ENCODE results near the gene EFL1.

GRCh38 chr15:82196353-82196752 is 66.2 kb downstream of the EFL1 start:
- TF ChIP-seq CTCF (IDR thresholded peaks at IDR 0.05) = no peak
- no peak for TF ChIP-seq POLR2A (IDR thresholded peaks at IDR 0.05)
